Retina (tissue), 1 donor: ENCODE data around the gene ZKSCAN1.

Experiments
- DNase-seq: peaks from one replicate; pipeline ENCODE4 v3.0.0-alpha.2; 2016

ZKSCAN1 gene

GRCh38 chr7:100040575-100040974, 25.2 kb downstream of the ZKSCAN1 start:
- DNase-seq: no peak

- no peak for DNase-seq
Measured at GRCh38 chr7:100044718-100045117, 29.3 kb downstream of the ZKSCAN1 start.

DNA sequence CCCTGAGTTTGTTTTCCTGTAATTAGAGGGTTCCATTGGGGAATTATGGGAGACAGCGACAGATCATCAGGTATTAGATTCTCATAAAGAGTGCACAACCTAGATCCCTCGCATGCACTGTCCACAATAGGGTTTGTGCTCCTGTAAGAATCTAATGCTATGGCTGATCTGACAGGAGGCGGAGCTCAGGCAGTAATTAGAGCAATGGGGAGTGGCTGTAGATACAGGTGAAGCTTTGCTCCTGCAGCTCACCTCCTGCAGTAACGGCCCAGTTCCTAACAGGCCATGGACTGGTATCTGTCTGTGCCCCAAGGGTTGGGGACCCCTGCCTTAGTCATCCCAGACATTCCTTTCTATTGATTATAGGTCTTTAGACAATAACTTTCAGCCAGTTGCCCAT, 33.3 kb downstream of the ZKSCAN1 start:
- no peak for DNase-seq

- peak; percentile 95 for DNase-seq
Measured at GRCh38 chr7:100049441-100050291, 34.3 kb downstream of the ZKSCAN1 start, which contains the start of gene ZSCAN21. Gene ZSCAN21, plus strand, starts transcription at chr7:100049774. Its CDS starts 7,233 bp downstream, at chr7:100057007.

DNA sequence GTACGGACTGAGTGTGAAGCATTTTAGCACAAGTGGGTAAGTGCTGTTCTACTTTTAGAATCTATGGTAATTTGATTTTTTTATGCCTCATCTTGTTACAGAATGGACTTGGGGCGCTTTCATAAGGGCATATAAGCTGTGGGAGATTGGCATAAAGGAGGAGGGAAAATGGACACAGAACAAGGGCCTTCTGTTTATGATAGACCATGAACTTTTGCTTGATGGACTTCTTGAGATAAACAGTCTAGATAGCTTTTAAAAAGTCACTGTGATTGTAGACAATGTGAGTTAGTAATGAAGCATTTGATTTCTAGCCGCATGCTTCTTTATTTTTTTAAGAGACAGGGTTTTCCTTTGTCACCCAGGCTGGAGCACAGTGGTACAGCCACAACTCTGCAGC, 36.2 kb downstream of the ZKSCAN1 start:
- no peak for DNase-seq

DNA sequence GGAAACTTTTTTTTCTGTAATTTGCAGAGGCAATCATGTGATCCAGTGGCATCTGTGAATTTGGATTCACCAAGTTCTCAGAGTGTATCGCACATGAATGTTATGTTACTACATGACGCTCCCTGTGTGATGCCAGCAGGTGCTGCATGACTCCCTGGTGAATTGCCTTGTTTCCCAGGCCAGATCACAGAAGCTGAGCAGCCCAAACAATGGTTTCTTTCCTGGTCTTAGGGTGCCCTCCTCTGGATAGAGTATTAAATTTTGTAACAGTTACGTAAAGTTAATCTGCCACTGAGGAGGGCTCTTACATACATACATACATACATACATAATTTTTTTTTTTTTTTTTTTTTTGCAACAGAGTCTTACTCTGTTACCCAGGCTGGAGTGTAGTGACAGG, 37.8 kb downstream of the ZKSCAN1 start:
- DNase-seq: no peak

DNA sequence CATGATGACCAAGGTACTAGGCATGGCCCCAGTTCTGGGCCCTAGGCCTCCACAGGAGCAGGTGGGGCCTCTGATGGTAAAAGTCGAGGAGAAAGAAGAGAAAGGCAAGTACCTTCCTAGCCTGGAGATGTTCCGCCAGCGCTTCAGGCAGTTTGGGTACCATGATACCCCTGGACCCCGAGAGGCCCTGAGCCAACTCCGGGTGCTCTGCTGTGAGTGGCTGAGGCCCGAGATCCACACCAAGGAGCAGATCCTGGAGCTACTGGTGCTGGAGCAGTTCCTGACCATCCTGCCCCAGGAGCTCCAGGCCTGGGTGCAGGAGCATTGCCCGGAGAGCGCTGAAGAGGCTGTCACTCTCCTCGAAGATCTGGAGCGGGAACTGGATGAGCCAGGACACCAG, 41.6 kb downstream of the ZKSCAN1 start:
- no peak for DNase-seq

DNA sequence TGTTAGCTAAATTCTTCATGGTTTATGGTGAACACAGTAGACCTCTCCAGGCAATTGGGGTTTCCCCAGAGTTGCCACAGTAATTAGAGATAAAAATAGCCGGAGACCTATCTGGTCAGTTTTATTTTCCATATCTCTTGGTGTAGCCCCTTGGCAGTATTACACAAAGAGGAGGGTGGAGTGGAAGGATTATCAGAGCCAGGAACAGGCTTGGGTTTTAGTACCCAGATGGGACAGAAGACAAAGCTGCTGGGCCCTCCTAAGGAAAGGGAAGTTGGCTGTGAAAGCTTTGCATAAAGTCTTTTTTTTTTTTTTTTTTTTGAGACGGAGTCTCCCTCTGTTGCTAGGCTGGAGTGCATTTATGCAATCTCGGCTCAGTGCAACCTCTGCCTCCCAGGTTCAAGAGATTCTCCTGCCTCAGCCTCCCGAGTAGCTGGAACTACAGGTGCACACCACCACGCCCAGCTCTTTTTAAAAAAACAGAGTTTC, 43.9 kb downstream of the ZKSCAN1 start:
- DNase-seq: no peak

DNA sequence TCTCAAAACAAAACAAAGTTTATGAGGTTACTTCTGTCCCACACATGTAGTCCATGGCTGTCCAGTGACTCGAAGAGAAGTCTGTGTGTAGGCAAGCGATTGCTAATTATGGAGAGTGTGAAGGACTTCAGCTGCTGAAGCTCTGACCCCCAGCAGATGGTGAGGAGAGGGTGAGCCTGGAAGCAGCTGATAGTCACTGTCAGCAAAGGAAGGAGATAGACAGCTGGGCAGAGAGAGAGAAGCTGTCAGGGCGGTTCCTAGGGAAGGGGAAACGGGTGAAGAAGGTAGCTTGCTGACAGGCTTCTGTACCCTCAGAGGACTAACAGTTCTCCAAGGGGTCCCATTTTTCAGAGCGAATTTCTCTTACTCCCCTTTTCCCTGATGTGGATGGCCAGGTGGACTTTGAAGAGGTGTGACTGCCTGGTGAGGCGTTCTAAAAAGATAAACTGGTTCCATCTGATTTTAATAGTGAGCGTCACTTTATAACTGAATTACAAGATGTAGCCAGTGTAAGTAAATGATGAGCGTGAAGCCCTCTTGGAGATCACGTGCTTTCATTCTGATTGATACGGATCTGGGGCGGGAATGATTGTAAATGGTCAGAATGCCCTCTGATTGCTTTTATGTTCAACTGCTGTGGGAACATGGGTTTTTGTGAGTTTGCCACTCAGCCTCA, 46.3 kb downstream of the ZKSCAN1 start:
- no peak for DNase-seq

GRCh38 chr7:100063376-100063775, 48.0 kb downstream of the ZKSCAN1 start:
- DNase-seq: no peak

DNA sequence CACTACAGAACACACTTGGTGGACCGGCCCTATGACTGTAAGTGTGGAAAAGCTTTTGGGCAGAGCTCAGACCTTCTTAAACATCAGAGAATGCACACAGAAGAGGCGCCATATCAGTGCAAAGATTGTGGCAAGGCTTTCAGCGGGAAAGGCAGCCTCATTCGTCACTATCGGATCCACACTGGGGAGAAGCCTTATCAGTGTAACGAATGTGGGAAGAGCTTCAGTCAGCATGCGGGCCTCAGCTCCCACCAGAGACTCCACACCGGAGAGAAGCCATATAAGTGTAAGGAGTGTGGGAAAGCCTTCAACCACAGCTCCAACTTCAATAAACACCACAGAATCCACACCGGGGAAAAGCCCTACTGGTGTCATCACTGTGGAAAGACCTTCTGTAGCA, 48.8 kb downstream of the ZKSCAN1 start:
- no peak for DNase-seq

- DNase-seq: no peak
Measured at GRCh38 chr7:100065452-100066186, 50.2 kb downstream of the ZKSCAN1 start.

DNA sequence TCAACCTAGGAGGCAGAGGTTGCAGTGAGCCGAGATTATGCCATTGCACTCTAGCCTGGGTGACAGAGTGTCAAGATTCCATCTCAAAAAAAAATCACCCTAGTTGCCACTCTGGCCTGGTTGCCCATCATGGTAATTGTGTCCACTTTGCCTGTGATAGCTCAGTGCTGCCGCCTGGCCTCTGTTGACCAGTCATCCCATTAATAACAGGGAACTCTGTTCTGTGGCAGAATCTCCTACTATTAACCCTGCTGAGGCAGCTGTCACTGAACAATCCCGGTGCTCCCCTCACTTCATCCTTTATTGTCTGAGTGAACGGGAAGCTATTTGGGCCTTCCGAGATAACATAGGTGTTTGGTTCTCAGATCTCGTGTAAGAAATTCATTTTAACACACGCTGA, 51.6 kb downstream of the ZKSCAN1 start:
- no peak for DNase-seq

DNA sequence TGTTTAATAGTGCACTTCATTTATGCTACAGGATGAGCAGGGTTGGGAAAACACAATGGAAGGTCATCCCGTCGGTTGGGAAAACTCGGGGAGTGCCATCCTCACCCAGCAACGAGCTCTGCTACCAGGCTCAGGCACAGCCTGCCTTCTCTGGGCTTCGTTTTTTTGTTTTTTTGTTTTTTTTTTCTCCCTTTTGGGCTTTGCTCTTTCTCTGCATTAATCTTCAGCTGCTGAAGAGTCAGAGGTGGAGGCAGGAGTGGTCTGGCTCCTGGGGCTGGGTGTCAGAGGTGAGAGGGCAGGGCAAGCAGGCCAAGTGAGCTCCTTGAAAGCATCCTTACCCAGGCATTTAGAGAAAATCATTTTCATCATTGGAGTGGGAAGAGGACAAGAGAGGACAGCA, 54.6 kb downstream of the ZKSCAN1 start:
- DNase-seq: no peak

DNA sequence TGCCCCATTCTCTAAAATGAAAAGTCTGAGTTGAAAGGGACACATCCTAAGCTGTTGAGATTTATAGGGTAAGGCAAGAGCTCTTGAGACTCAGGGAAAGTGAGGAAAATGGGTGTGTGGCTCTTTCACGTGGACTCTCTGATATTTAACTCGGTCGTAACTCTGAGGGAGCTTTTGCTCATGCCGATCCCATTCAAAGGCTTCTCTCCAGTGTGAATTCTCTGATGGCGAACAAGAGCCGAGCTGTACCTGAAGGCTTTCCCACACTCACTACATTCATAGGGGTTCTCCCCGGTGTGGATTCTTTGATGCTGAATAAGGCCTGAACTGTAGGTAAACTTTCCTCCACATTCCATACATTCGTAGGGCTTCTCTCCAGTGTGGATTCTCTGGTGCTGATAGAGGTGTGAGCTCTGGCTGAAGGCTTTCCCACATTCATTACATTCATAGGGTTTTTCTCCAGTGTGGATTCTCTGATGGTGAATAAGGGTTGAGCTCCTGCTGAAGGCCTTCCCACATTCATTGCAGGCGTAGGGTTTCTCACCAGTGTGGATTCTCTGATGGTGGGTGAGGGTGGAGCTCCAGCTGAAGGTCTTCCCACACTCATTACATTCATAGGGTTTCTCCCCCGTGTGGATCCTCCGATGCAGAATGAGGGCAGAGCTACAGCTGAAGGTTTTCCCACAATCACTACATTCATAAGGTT, 55.8 kb downstream of the ZKSCAN1 start:
- no peak for DNase-seq

- no peak for DNase-seq
Measured at GRCh38 chr7:100072462-100072861, 57.1 kb downstream of the ZKSCAN1 start.

DNA sequence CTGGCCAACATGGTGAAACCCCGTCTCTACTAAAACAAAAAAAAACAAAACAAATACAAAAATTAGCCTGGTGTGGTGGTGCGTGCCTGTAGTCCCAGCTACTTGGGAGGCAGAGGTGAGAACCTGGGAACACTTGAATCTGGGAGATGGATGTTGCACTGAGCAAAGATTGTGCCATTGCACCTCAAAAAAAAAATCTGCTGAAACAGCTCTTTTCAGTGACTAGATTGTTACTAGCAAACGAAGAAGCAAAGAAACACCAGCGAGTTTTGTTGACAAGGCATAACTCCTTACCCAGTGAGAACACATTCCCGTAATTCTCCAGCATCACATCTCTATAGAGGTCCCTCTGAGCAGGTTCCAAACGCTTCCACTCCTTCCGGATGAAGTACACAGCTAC, 59.4 kb downstream of the ZKSCAN1 start:
- no peak for DNase-seq

DNA sequence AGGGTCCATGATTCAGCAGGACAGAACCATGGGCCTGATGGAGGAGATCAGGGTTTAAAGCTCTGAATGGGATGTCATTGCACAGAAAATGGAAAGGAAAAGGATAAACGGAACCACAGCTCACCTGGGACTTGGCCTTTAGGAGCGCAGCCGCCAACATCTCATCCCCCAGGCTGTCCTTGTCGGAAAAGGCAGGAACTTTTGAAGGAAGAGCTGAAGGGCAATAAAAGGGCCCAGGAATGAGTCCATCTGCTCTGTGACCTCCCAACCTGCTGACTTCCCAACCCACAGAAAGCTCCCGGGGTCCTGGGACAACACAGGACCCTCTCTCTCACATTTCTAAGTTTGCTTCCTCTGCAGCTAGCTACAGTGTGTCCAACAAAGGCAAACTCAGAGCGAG, 60.0 kb downstream of the ZKSCAN1 start:
- DNase-seq: no peak

- no peak for DNase-seq
Measured at GRCh38 chr7:100077205-100077604, 61.8 kb downstream of the ZKSCAN1 start.

DNA sequence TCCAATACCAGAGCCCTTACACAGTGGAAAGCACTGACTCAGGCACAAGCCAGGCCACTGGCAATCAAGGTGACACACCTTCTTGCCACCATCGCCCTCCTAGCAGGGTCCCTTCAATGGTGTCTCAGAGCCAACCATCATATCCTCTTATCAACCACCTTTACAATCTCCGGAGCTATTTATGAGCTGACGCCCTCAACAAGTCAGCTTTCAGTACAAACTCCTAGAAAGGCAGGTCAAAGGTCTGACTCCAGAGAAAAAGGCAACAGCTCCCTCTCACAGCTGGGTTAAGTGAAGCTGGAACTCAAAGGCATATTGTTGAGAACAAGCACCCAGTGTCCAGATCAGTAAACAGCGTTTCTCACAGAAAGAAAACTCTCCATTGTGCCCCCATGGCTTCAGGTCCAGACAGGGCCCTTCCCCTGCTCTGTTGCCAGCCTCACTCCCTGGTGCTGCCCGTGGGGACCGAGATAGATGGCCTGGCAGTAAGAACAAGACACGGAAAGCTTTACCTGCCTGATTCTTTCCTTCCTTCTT, 63.7 kb downstream of the ZKSCAN1 start:
- DNase-seq: no peak

DNA sequence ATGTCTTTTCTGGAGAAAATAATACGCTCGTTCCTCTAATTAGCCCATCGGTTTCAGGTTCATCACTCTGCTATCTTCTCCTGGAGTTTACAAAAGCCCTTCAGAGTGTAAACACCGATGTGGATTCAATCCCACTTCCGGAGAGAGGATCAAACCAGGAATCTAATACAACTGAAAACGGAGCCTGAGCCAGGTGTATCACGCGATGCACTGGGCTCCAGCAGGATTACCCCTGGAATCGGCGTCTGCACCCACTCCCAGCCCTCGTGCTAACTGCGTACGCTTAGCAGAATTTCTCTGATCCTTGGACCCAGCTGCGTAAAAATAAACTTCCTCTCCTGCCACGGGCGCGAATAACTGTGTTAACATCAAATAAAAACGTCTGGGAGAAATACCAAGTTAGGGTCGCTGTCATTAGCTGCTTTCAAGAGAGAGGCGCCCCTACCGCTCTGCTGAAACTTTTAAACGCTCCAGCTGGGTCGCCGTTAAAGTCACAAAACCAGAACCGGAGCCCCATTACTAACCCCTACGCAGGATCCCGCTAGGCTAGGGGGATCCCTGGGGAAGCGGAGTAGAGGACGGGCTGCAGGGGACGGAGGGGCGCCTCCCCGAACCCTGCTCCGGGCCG, 65.6 kb downstream of the ZKSCAN1 start:
- DNase-seq: no peak

GRCh38 chr7:100081535-100082102, 66.2 kb downstream of the ZKSCAN1 start, which contains the start of gene ZNF3:
Gene ZNF3, minus strand, starts transcription at chr7:100081723. Its CDS starts 4,366 bp downstream, at chr7:100077357.
- DNase-seq: peak; percentile 100
